SK-N-DZ (cell line): Measurements from ENCODE around the gene P3H2.

Experiments
- DNase-seq: peaks from one replicate; pipeline ENCODE4 v3.0.0-alpha.2; 2015; ENCODE audit warnings: low spot score

P3H2 gene

GRCh38 chr3:190017521-190018288 is 103.0 kb downstream of the P3H2 start:
- DNase-seq, result no peak

GRCh38 chr3:190016966-190017365 is 103.7 kb downstream of the P3H2 start:
- DNase-seq, result no peak

DNA sequence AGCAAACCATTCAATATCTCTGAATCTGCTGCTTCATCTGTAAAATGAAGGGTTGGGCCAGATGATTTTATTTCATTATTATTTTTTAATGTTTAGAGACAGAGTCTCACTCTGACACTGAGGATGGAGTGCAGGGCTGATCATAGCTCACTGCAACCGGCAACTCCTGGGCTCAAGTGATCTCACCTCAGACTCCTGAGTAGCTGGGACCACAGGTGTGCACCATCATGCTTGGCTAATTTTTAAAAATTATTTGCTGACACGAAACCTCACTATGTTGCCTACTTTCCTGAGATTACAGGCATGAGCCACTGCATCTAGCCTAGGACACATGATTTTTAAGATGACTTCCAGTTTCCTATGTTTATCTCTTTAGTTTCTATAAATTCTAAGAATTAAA is 105.8 kb downstream of the P3H2 start:
- DNase-seq, result no peak

DNA sequence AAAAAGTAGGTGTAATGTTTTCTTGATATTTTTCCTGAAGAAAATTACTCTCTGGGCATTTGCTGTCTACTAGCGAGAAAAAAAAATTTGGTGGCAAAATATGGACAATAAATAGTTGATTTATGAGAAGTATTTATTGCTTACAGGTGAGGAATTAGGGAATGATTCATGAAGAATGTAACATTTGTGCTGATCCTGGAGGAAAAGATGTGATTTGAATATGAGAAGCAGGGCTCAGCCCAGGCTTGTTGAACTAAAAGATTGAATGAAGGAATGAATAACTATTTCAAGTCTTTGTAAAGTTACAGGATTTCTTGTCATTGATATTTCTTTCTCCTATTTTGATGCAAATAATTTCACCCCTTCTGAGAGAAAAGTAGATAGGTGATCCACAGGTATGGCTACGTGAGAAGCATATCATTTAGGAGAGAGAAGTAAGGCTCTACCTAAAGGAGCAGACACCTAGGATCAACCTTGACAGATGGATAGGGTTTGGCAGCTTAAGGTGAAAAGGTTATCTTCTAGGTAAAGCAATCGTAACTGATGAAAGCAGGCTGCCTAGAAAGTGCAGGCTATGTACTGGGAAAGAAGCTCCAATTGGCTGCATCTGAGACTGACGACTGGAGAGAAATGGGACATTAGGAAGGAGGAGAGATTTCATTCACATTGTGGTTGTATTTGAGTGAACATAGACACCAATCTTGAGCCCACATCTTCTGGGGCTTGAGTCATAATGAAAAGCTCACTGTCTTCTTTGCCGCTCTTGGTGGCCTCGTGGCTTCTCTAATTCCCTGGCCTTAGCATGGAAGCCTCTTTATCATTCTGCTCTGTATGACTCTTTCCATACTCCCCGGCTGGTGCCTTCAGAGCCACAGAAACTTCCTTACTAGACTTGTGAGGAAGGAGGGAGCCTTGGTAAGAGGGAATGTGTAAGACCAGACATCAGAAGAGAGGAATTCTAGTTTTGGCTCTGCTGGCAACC is 106.5 kb downstream of the P3H2 start:
- DNase-seq, result no peak

- no peak for DNase-seq
These were observed 107.9 kb downstream of the P3H2 start for GRCh38 chr3:190012784-190013183.

- DNase-seq, result no peak
These were observed 108.3 kb downstream of the P3H2 start for GRCh38 chr3:190012314-190012782.

- DNase-seq, result no peak
These were observed 110.2 kb downstream of the P3H2 start for GRCh38 chr3:190010486-190010885.

GRCh38 chr3:190009614-190010013 is 111.1 kb downstream of the P3H2 start:
- DNase-seq, result no peak

GRCh38 chr3:190008432-190008831 is 112.3 kb downstream of the P3H2 start:
- DNase-seq, result no peak

DNA sequence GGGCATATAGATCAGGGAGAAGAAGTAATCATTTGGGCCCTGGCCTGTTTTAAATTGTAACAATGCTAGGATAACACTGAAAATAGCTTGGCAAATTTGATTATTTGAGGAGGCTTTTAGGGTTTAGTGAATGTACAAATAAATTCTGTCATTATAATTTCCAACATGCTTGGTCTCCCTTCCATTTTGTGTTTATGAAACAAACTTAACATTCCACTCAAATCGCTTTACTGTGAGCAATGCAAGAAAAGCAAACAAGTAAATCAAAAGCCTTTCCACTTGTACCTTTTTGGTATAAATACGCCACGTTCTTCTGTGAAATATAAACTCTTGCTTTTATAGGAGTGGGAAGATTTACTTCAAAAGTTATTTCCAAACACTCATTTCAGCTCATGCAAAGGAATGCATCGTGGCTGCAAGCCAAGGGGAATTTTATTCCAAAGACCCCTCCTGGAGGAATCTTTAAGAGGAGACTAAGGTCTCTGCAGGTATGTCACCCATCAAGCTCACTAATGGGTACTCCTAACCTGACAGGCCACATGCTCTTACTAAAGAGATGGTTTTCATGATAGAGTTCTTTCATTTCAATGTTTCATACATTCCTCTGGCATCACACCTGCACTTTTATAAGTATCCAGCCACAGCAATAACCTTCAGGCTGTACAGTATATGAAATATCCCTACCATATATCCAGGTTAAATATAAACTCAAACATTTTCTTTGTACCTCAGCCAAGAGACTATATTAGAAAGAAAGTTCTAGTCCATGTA is 115.2 kb downstream of the P3H2 start:
- DNase-seq, result no peak

DNA sequence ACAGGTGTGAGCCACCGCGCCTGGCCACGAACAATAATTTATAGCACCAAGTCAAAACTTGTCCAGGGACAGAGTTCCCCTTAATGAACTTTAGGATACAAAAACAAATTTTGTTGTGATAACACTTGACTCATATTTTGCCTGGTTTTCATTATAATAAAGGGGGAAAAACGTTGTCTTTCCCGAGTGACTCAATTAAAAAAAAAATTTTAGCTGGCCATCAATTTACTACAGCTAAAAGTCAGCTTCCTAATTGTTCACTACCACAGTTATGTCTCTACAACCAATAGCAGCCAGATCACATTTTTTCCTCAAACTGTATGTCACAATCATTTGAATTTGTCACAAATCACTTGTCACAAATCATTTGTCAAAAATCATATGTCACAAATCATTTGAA is 116.0 kb downstream of the P3H2 start:
- no peak for DNase-seq

GRCh38 chr3:190003681-190004123 is 117.0 kb downstream of the P3H2 start:
- DNase-seq, result no peak

DNA sequence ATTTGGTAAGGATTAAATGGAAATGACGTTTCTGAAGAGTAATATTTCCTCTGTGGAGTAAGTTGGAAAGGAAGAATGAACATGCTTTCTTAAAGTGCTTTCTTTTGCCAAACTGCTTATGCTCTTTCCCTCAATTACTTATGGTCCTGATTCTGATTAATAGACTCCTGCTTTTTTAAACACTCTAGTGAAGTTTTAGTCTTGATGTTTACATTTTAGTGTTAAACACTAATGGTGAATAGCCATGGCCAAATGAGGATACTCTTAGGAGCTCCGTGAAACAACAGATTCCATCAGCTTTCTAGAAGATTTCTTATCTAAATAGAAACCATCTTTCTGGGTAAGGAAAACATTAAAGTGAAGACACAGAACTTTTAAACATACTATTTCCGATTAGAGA is 117.6 kb downstream of the P3H2 start:
- no peak for DNase-seq

- DNase-seq, result no peak
These were observed 119.3 kb downstream of the P3H2 start for GRCh38 chr3:190001426-190001825.

DNA sequence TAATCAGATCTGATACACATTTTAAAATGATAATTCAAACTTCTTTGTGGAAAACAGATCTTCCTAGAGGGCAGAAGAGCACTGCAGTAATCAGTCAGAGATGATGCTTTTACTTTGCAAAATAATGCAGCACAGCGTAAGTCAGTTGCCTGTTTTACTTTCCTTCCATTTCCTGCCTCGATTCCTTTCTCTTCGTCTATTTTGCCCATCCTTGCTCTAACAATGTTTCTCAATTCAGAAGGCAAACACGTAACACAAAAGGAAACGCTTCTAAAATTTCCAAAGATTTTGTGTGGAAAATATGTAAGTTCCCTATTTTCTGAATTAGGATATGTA is 119.9 kb downstream of the P3H2 start:
- DNase-seq, result no peak

- DNase-seq, result no peak
These were observed 120.4 kb downstream of the P3H2 start for GRCh38 chr3:190000187-190000860.

DNA sequence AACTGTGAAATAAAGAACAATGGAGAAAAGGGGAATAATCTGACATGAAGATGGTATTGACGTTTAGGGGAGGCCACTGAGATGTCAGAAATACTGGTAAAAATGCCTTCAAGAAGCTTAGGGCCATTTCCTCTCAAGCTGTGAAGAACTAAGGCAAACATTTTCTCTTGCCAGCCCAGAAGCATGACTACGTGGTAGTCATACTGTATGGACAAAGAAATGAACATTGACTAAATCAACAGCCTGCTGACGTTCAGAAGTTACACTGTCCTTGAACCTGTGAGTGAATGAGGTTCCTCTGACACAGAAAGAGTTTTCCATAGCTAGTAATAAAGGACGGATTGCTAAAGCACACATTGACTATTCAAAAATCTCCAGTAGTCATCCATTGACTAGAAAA is 121.0 kb downstream of the P3H2 start:
- DNase-seq, result no peak

GRCh38 chr3:189995129-189995528 is 125.6 kb downstream of the P3H2 start:
- DNase-seq, result no peak

DNA sequence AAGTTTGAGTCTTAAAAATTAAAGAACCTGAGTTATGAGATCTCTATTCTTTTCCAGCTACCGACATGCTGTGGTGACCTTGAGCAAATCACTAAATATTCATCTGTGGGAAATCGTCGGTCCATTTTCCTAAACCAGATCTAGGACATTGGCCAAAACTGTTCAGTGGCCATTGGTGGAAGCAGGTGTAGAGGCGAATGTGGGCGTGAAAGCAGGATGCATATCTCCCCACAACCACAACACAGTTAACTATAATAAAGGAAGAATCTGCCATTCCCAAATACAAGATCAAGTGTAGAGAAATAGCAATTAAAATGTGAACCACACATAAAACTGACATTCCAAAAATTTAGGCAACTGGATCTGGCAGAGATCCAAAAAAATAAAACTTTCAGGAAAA is 129.9 kb downstream of the P3H2 start:
- DNase-seq, result no peak

DNA sequence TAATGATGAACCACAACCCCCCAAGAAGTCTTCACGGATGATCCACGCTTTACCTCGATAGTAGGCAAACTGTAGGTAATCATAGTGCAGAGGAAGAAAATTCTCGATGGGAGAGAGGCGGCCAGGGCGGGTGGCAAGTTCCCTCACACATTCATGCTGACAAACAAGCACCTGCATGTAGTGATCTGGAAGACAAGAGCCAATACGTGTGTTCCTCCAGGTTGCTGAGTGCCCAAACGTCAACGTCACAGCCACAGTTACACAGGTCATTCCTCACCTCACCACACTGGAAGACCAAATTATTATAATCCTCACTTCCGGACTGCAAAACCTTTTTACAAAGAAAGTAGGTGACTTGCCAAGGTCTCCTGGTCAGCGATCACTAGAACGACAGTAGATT is 131.8 kb downstream of the P3H2 start:
- no peak for DNase-seq

DNA sequence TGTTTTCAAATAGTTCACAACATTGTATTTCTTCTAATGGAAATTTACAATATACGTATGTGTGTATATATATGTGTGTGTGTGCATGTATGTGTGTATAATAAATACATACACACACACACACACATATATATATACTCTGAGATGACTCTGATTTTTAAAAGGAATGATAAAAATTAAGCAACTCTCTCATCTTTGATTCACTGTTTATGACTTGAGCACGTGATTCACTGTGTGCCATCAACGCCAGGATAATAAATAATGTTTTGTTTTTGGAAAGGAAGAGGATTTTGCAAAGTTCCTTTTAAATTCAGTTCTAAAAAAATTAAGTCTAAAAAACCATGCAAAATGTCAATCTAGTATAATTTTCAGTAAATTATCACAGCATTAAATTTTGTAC is 132.4 kb downstream of the P3H2 start:
- DNase-seq, result no peak
